HEK293 (cell line): ENCODE data around the gene KCND2.

Source experiments
- MEIS1 ChIP-seq: sonication (generic); formaldehyde crosslinking; IDR thresholded peaks from 2 replicates; pipeline ENCODE4 v1.8.1; 2022; ENCODE audit warnings: missing genetic modification reagents, mild to moderate bottlenecking, borderline replicate concordance
- YY1 ChIP-seq: fragments of 450-650 bp; formaldehyde crosslinking; IDR thresholded peaks from 2 replicates; pipeline ENCODE4 v1.5.1; 2018; ENCODE audit warnings: missing biosample characterization, missing genetic modification characterization
- ZBTB11 ChIP-seq: fragments of 450-650 bp; formaldehyde crosslinking; conservative IDR thresholded peaks from 2 replicates; pipeline ENCODE4 v1.5.1; 2016; ENCODE audit warnings: low read depth, missing biosample characterization, missing genetic modification characterization
- ZBTB8A ChIP-seq: fragments of 450-650 bp; formaldehyde crosslinking; IDR thresholded peaks from 2 replicates; pipeline ENCODE4 v1.5.1; 2016; ENCODE audit warnings: missing biosample characterization, missing genetic modification characterization
- ZNF133 ChIP-seq: fragments of 450-650 bp; formaldehyde crosslinking; IDR thresholded peaks from 2 replicates; pipeline ENCODE4 v1.5.1; 2016; ENCODE audit warnings: missing biosample characterization, missing genetic modification characterization
- ZNF184 ChIP-seq: fragments of 450-650 bp; IDR thresholded peaks from 2 replicates; pipeline ENCODE4 v1.5.1; 2018; ENCODE audit warnings: missing biosample characterization, mild to moderate bottlenecking, missing genetic modification characterization
- ZNF416 ChIP-seq: fragments of 450-650 bp; formaldehyde crosslinking; IDR thresholded peaks from 2 replicates; pipeline ENCODE4 v1.5.1; 2016; ENCODE audit warnings: missing biosample characterization, missing genetic modification characterization
- ZNF558 ChIP-seq: fragments of 450-650 bp; formaldehyde crosslinking; IDR thresholded peaks from 2 replicates; pipeline ENCODE4 v1.5.1; 2016; ENCODE audit warnings: missing biosample characterization, missing genetic modification characterization
- ZNF580 ChIP-seq: fragments of 450-650 bp; formaldehyde crosslinking; IDR thresholded peaks from 2 replicates; pipeline ENCODE4 v1.5.1; 2016; ENCODE audit warnings: missing biosample characterization, missing genetic modification characterization
- ZNF785 ChIP-seq: fragments of 450-650 bp; formaldehyde crosslinking; IDR thresholded peaks from 2 replicates; pipeline ENCODE4 v1.5.1; 2016; ENCODE audit warnings: missing biosample characterization, missing genetic modification characterization
- TF ChIP-seq, protein P1 (sequence below): fragments of 450-650 bp; formaldehyde crosslinking; IDR thresholded peaks from 2 replicates; pipeline ENCODE4 v1.5.1; 2016; ENCODE audit warnings: missing biosample characterization, missing genetic modification characterization
- TF ChIP-seq, protein P2 (sequence below): fragments of 450-650 bp; formaldehyde crosslinking; IDR thresholded peaks from 2 replicates; pipeline ENCODE4 v1.5.1; 2016; ENCODE audit warnings: missing biosample characterization, missing genetic modification characterization, borderline replicate concordance
- TF ChIP-seq, protein P3 (sequence below): fragments of 450-650 bp; formaldehyde crosslinking; IDR thresholded peaks from 2 replicates; pipeline ENCODE4 v1.5.1; 2016; ENCODE audit warnings: missing biosample characterization, missing genetic modification characterization
- TF ChIP-seq, protein P4 (sequence below): fragments of 450-650 bp; formaldehyde crosslinking; IDR thresholded peaks from 2 replicates; pipeline ENCODE4 v1.5.1; 2016; ENCODE audit warnings: missing biosample characterization, missing genetic modification characterization

- TF ChIP-seq ZBTB11 (tag by site-specific recombination) (no peak), ZNF416 (tag by site-specific recombination) (no peak), ZBTB8A (tag by site-specific recombination) (no peak), MEIS1 (no peak), ZNF184 (tag by site-specific recombination) (no peak), YY1 (tag by site-specific recombination) (no peak), ZNF558 (no peak), ZNF785 (tag by site-specific recombination) (no peak), ZNF580 (tag by site-specific recombination) (no peak), ZNF133 (no peak)
- TF ChIP-seq, protein P1, sequence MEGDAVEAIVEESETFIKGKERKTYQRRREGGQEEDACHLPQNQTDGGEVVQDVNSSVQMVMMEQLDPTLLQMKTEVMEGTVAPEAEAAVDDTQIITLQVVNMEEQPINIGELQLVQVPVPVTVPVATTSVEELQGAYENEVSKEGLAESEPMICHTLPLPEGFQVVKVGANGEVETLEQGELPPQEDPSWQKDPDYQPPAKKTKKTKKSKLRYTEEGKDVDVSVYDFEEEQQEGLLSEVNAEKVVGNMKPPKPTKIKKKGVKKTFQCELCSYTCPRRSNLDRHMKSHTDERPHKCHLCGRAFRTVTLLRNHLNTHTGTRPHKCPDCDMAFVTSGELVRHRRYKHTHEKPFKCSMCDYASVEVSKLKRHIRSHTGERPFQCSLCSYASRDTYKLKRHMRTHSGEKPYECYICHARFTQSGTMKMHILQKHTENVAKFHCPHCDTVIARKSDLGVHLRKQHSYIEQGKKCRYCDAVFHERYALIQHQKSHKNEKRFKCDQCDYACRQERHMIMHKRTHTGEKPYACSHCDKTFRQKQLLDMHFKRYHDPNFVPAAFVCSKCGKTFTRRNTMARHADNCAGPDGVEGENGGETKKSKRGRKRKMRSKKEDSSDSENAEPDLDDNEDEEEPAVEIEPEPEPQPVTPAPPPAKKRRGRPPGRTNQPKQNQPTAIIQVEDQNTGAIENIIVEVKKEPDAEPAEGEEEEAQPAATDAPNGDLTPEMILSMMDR (tag by site-specific recombination): no peak
- TF ChIP-seq, protein P2, sequence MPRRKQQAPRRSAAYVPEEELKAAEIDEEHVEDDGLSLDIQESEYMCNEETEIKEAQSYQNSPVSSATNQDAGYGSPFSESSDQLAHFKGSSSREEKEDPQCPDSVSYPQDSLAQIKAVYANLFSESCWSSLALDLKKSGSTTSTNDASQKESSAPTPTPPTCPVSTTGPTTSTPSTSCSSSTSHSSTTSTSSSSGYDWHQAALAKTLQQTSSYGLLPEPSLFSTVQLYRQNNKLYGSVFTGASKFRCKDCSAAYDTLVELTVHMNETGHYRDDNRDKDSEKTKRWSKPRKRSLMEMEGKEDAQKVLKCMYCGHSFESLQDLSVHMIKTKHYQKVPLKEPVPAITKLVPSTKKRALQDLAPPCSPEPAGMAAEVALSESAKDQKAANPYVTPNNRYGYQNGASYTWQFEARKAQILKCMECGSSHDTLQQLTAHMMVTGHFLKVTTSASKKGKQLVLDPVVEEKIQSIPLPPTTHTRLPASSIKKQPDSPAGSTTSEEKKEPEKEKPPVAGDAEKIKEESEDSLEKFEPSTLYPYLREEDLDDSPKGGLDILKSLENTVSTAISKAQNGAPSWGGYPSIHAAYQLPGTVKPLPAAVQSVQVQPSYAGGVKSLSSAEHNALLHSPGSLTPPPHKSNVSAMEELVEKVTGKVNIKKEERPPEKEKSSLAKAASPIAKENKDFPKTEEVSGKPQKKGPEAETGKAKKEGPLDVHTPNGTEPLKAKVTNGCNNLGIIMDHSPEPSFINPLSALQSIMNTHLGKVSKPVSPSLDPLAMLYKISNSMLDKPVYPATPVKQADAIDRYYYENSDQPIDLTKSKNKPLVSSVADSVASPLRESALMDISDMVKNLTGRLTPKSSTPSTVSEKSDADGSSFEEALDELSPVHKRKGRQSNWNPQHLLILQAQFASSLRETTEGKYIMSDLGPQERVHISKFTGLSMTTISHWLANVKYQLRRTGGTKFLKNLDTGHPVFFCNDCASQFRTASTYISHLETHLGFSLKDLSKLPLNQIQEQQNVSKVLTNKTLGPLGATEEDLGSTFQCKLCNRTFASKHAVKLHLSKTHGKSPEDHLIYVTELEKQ (tag by site-specific recombination): no peak
- TF ChIP-seq, protein P3, sequence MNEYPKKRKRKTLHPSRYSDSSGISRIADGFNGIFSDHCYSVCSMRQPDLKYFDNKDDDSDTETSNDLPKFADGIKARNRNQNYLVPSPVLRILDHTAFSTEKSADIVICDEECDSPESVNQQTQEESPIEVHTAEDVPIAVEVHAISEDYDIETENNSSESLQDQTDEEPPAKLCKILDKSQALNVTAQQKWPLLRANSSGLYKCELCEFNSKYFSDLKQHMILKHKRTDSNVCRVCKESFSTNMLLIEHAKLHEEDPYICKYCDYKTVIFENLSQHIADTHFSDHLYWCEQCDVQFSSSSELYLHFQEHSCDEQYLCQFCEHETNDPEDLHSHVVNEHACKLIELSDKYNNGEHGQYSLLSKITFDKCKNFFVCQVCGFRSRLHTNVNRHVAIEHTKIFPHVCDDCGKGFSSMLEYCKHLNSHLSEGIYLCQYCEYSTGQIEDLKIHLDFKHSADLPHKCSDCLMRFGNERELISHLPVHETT: no peak
- TF ChIP-seq, protein P4, sequence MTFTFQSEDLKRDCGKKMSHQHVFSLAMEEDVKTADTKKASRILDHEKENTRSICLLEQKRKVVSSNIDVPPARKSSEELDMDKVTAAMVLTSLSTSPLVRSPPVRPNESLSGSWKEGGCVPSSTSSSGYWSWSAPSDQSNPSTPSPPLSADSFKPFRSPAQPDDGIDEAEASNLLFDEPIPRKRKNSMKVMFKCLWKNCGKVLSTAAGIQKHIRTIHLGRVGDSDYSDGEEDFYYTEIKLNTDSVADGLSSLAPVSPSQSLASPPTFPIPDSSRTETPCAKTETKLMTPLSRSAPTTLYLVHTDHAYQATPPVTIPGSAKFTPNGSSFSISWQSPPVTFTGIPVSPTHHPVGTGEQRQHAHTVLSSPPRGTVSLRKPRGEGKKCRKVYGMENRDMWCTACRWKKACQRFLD (tag by site-specific recombination): no peak
These were observed 1.9 kb downstream of the KCND2 start for GRCh38 chr7:120274899-120275298.
